GM19438 (cell line): Measurements from ENCODE around the gene GRID1.

Experiments used
- ATAC-seq: cut with Tn5 transposase; IDR thresholded peaks from one replicate; pipeline ENCODE4 v1.9.1; 2021; ENCODE audit warnings: low read depth; ENCODE audit not compliant: unreplicated experiment

The GRID1 gene

DNA sequence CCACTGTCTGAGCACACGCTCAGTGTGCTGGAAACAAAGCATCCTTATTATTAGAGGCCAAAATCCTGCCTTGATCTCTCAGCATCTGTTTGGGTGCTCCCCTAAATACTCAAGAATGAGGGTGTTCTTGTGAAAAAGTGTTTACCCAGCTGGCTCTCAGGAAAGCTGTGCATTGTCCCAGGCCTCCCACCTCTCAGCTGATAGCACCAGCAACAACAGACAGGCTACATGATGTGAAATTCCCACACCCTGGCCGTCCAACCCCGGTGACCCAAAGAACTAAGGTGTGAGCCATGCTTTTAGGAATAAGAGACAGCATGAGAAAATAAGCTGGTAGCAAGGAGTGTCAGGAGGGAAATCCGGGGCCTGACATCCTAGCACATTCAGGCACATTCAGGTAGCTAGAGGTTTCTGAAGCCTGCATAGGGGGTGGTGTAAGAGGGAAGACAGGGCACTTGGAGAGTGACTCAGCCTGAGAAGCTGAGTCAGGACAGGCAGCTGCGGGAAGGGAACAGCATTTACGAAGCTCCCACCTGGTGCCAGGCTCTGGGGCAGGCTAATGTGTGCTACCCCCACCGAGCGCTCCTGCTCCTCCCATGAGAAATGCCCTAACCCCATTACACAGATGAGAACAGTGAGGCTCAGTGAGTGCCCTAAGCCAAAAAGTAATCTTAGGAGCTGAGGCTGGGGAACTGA lies 205.6 kb downstream of the GRID1 start:
- no peak for ATAC-seq

DNA sequence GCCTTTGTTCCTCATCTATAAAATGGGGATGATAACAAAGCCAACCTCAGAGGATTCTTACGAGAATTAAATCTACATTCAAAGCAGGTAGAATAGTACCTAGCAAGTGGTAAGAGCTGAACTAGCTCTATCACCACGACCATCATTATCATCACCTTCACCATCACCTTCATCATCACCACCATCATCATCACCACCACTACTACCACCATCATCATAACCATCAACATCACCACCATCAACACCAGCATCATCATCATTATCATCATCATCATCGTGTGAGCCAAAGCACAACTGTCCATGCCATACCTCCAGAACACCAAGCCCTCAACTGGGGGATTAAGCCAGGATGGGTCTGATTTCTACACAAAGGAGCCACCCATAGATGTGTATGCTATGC lies 206.8 kb downstream of the GRID1 start:
- ATAC-seq: no peak

DNA sequence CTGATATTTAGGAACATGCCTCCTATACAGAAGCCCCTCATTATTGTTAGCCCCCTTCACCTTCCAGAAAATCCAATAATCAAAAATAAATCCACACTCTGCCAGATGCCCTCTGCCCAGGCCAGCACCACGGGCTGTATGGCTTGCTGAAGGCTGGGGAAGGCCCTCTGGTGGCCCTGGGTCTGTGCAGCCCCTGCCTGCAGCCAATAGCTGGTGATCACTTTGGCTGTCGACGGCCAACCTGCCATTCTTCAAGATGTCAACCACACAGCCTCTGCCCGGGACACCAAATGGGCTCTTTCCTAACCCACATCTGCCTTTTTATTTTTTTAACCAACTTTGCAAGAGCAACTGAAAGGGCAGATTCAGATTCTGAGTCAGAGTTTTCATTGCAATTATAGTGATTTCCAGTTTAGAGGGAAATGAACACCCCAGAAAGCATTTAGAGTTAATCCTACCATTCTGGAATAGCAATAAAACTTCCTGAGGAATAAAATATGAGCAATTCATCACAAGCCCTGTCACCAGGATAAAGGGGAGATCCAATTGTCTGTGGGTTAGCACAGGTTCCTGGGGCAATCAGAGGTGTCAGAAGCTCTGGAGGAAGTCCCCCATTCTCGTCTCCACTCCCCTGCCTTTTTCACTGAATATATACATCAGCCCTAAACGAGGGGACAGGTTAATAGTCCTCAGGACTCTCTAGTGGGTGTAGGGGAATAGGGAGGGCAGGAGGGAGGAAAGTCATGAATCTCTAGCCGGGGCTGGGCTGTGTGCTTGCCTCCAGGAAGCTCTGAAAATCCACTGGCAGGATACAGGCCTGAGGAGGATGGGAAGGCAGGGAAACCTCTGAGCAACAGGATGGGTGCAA lies 211.3 kb downstream of the GRID1 start:
- no peak for ATAC-seq

DNA sequence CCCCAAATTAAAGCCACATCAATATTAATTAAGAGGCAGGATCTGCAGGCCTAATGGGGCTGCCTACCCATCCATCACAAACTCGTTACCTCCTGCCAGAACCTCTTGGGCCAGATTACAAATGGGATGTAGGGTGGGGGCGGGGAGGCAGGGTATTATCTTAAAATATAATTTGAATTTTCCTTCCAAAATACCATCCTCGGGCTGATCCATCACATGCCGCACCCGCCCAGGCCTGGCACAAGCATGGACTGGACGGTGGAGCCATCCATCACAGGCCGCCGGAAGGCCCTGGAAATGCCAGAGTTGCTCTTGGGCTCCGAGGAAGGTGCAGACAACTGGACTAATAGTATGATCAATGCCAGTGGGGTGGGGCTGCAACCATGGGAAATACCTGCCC lies 212.8 kb downstream of the GRID1 start:
- ATAC-seq: no peak

DNA sequence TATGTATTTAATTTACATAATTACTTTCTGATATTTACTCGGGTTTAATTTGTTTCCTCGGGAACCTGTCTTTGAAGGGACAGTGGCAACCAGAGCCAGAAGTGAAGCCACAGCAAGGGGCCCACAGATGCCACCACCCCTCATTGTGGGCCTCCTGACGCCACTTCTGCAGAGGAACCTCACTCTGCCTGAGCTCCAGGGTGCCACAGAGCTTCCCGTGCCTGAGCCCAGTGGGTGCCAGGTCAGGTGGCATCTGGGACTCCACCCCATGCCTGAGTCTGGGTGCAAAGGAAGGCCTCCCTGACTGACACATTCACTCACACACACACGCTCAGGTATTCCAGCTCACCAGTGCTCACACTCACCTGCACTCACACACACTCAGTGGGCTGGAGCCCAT lies 213.7 kb downstream of the GRID1 start:
- ATAC-seq: no peak

DNA sequence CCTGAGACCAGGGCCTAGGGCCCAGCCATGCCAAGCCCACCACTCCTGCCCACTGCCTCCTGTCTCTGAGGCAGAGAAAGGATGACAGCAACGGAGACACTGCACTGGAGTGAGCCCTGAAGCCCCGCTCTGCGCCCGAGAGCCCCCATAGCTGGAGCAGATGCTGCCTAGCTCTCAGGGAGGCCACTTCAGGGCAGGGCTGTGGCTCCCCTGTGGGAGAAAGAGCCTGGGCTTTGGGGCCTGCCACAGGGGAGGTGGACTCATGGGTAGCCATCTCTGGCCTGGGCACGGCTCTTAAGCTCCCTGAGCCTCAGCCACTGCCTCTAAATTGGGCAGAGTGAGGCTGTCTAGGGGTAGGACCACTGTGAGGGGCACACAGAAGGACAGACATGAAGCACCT lies 214.2 kb downstream of the GRID1 start:
- no peak for ATAC-seq

- ATAC-seq: no peak
Observed at GRCh38 chr10:86151613-86152012, 215.0 kb downstream of the GRID1 start.

DNA sequence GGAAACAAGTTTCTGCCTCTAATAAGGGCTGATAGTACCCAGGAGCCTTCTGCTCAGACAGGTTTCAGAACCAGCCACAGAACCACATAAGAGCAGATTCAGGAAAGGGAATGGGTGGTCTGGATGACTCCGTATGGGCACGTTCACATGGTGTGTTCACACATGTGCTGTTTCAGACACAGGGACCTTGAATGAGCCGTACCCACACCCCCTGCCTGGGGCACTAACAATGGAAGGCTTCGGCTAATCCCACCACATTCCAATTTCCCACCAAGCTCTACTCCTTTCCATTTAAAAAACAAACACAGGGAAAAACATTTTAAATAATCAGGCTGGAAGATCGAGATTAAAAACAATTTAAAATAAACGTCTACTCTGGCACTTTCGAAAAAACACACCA lies 217.3 kb downstream of the GRID1 start:
- no peak for ATAC-seq

DNA sequence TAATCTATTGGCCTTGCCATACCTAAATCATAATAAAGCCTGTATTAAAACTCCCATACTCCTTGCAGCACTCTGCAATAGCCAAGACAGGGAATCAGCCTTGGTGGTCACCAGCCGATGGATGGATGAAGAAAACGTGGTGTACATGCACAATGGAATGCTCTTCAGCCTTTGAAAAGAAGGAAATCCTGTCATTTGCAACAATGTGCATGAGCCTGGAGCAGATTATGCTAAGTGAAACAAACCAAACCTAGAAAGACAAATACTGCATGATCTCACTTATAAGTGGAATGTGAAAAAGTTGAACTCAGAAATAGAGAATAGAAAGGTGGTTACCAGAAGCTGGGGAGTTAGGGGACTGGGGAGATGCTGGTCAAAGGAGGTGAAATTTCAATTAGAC lies 218.5 kb downstream of the GRID1 start:
- ATAC-seq: no peak

GRCh38 chr10:86144301-86144700 lies 222.3 kb downstream of the GRID1 start:
- no peak for ATAC-seq

DNA sequence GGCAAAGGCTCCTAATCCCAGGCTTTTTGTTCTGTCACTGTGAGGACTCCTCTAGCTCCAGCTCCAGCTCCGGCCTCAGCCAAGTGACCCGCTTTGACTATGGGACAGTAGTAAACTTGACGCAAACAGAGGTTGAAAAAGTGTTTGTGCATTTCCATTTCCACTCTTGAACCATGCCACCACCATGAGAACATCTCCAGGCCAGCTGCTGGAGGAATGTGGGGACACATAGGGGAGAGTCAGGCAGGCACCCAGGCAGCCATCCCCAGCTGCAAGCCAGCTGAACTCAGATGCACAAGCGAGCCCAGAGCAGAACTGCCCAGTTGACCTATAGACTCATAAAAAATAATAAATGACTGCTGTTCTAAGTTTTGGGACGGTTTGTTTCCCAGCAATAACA lies 224.7 kb downstream of the GRID1 start:
- ATAC-seq: no peak

DNA sequence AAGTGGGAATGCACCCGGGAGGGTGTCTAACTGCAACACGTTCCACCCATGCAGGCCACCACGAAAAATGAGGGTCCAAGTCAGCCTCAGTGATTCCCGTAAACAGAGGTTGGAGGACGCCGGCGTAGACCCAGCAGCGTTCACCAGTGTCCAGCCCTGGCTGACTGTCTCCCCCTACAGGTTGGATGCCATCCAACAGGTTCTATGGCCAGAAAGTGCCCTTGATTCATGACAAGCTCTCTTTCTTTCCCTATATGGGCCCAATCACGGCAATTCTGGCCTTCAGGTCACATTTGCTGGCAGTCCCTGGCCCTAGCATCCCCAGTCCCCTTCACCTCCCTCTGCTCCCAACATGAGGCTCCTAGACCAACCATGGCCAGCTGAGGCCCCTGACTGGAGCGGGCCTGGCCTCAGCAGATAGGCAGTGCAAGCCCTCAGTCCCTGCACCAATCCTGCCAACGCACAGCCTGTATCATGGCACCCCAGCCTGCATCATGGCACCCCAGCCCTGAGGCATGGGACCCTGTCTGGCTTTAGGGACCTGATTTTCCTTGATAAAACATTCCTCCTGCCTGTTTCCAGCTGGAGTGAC lies 227.4 kb downstream of the GRID1 start:
- ATAC-seq: no peak

GRCh38 chr10:86138551-86139065 lies 228.0 kb downstream of the GRID1 start:
- no peak for ATAC-seq

DNA sequence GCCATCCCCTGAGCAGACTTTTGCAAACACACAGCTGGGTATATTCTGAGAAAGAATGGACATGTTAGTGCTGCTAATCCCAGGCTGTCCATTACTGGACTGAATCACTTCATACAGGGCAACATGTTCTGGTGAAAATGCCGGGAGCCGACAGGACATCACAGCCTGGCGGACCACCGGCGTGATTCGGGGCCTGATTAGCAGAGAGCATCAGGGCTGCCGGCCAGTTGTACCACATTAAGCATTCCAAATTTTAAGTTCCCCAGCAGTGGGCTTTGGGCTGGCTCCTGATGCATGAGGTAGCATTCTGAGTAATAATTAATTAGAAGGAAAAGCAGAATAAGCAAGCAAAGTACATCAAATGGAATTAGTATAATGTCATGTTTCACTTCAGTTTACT lies 229.0 kb downstream of the GRID1 start:
- no peak for ATAC-seq

DNA sequence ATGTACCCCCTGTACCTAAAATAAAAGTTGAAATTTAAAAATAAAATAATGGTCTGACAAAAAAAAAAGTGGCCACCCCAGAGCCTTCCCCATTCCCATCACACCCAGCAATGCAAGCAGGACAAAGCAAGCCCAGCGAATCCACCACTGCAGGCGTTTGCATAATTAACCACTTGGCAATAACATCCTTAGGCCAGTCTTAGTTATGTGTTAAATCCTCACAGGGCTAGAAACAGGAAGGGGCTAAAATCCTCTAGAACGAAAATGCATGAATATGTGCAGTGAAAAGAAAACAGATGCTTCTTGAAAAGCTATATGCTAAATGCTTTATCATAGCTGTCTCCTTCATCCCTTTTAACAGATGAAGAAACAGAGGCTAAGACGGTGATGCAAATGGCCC lies 229.7 kb downstream of the GRID1 start:
- ATAC-seq: no peak

- no peak for ATAC-seq
Observed at GRCh38 chr10:86135191-86135590, 231.4 kb downstream of the GRID1 start.

DNA sequence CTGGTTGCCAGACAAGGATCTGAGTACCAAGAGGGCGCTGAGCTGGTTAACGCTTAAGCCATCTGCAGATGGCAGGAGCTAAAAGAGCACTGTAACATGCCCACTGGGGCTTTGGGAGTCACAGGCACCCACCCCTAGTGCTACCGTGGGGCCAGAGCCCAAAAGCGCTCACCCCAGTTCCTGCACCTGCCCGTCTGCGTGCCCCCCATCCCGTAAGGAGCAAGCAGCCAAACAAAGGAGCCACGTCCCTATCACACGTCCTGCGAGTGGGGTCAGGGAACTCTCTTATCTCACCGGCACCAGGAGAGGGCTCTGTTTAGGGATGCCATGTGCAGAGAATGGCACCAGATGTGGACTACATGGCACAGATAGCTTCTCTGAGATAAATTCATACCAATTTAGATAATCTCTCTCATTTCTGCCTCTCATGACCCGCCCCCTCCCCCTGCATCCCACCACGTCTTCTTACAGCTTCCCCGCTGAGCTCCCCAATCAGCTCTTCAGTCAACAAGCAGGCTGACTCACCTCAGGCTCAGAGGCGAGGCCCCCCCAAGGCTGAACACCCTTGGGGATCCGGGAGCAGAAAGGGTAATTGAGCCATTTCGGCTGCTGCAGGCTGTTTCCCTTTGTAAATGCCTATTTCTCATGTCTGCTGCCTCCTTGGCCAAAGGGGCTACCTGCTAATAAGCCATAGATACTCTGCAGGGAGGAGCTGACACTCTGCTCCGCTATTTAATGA lies 235.7 kb downstream of the GRID1 start:
- no peak for ATAC-seq

DNA sequence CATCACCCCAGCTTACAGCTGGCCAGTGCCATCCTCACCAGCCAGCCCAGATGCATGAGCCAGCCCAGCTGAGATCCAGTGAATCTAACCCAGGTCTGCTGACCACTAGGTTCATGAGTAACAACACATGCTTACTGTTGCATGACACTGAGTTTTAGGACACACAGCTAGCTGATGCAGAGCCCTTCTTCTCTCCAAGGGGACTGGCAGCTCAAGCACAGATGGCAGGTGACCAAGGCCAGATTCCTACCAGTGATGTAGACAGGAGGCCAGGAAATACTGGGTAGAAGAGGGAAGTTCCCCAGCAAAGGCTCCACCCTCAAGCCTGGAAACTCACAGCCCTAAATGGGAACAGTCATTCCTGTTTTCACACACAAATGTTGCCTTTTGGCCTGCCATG lies 236.6 kb downstream of the GRID1 start:
- ATAC-seq: no peak

GRCh38 chr10:86128360-86128759 lies 238.2 kb downstream of the GRID1 start:
- ATAC-seq: no peak

DNA sequence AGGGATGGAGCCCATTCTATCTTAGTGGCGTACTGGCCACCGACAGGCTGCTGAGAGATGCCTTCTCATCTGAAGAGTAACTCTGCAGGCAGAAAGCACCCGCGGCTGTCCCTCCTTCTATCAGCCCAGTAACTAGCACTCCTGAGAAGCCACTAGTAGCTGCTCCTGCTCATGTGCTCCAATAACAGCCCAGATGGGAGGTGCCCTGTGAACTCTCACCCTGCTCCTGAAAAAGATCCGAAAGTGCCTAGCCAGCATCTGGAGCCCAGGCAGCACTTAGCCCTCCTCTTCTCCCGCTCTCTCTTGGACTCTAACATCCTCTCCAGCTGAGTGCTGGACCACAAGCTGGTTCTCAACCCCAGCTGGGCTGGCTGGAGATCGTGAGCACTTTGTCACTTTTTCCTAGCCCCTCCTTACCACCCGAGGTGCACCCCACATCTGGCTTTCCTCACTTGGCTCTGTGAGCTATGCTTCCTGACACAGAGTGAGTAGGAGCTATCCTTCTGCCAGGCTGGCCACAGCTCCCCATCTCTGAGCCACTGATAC lies 239.2 kb downstream of the GRID1 start:
- ATAC-seq: no peak

DNA sequence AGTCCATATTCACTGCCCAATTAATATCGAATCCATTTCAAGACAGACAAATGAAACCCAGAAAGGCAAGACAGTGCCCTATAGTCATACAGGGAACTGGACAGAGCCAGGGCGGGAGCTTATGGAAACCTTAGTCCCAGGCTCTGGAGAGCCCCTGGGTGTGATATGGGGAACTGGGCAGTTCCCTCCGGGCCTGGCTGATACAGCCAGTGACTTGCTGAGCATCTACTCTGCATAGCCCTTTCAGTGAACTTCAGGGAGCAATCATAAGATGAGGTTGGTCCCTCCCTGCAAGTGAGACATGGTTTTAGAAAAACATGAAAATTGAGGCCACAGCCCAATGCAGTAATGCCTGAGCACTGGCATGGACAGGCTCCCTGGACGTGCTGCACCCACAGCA lies 241.9 kb downstream of the GRID1 start:
- no peak for ATAC-seq
